AML-193 (cell line): ENCODE measurements around the gene MORN3.

Source experiments
- DNase-seq, 2 experiments: peaks; one replicate each; lab custom pipeline; 2025; lab: John Stamatoyannopoulos, UW

MORN3 gene

DNA sequence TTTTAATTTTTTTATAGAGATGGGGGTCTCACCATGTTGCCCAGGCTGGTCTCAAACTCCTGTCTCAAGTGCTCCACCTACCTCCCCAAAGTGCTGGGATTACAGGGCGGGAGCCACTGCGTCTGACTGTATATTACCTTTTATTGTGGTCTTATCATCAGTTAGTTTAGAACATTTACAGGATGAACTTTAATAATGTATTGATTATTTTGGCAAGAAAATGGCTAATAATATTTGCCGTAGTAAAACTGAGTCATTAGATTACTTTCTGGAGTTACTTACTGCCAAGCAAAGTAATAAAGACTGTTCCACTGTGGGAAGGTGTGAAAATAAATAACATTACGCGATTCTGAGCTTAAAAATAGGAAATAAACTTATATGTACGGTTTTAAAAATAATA is 66.7 kb downstream of the MORN3 start:
- no peak for DNase-seq

DNA sequence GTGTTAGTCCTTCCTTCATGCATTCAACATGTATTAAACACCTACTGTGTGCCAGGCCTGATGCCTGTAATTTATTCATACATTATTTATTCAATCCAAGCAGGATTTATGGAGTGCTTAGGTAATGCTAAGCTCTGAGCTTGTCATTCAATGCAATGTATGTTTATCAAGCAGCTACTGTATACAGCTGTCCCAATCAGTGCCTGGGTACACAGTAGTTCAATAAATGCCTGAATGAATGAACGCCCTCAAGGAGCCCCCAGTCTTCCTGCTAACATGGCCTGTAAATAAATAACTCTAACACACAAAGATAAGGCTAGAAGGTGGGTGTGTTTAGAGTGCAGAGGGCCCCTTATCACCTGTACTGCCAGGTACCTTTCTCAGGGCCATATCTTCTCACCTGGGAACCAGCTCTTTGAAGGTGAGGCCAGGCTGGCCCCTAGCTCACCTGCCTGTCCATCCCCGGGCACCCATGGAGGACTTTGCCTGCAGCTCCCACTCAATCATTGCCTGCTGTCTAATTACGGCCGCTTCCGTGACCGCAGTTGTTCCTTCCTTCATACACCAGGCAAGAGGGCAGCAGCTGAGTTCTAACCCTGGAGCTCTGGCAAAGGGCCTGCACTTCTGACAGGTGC is 68.6 kb downstream of the MORN3 start:
- DNase-seq, result no peak
